H4 (cell line): Measurements from ENCODE around the gene TUBB4B. TPM values are rescaled to one million over a fixed set of nuclear protein-coding genes. Genes with fewer than 3 reads are reported as not detected.
A peak's percentile ranks its signal among the peaks of the same experiment; 100 is the strongest.

Experiments
- DNase-seq: peaks from one replicate; pipeline ENCODE4 v3.0.0-alpha.2; 2015; ENCODE audit warnings: low spot score
- total RNA-seq: library from RNA; depleted of rRNA; stranded (reverse); fragments of >200 nt; shearing (Covaris generic); gene quantifications from 2 replicates; pipeline ENCODE4 v1.2.3, GENCODE V29; 2014

The TUBB4B gene
- total RNA-seq, 1 experiment from 2014 or later = 180 TPM

DNA sequence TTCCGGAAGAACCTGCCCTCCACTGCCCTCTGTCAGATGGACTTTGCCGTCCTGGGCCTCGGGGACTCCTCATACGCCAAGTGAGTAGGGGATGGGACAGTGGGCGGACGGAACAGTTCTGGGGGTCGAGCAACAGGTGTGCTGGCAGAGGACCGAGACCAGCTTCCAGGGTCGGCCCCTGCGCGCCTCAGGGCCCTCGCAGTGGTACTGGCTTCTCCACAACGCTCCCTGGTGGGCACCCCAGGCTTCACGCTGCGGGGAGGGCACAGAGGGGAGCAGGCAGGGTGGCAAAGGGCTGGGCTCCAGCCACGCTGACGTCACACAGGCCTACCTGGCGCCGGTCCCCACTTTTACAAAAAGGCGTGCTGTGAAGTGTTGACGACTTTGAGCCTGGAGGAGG lies 28.6 kb upstream of the TUBB4B start:
- DNase-seq = no peak

DNA sequence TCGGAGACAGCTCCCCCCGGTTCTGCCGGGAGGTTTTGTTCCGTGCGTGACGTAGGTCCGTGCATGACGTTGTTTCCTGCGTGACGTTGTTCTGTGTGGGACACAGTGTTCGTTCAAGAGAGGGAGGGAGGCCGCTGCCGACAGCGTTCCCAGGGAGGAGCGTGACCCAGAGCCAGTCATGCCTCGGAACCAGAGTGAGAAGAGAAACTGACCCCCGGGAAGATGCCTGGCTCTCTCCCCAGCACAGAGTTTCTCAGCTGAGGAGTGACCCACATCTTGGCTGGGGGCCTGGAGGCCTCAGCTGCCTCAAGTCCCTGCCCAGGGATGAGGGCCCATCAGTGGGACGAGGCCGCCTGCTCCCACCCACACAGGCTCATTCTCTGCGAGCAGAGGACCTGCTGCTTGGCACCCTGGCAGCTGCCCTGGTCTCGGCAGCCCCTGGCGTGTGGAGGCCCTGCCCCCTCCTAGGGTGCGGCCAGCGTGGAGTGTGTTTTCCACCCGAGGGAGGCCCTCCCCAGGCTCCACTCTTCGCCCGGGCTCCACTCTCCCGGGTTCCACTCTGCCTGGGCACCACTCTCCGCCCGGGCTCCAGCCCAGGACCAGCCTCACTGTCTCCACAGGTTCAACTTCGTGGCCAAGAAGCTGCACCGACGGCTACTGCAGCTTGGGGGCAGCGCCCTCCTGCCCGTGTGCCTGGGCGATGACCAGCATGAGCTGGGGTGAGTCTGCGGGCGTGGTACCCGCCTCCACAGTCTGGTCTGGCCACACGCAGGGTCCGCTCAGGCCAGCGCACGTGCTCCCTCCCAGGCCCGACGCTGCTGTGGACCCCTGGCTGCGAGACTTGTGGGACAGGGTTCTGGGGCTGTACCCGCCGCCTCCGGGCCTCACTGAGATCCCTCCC lies 27.7 kb upstream of the TUBB4B start:
- no peak for DNase-seq

DNA sequence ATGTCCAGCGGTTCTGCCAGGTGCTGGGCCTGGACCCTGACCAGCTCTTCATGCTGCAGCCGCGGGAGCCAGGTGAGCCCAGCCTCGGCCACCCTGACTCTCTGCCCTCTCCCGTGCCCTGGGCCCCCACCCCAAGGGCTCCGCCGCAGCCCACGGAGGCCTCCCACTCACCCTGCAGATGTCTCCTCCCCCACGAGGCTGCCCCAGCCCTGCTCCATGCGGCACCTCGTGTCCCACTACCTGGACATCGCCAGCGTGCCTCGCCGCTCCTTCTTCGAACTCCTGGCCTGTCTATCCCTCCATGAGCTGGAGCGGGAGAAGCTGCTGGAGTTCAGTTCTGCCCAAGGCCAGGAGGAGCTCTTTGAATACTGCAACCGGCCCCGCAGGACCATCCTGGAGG lies 26.5 kb upstream of the TUBB4B start:
- DNase-seq = no peak

DNA sequence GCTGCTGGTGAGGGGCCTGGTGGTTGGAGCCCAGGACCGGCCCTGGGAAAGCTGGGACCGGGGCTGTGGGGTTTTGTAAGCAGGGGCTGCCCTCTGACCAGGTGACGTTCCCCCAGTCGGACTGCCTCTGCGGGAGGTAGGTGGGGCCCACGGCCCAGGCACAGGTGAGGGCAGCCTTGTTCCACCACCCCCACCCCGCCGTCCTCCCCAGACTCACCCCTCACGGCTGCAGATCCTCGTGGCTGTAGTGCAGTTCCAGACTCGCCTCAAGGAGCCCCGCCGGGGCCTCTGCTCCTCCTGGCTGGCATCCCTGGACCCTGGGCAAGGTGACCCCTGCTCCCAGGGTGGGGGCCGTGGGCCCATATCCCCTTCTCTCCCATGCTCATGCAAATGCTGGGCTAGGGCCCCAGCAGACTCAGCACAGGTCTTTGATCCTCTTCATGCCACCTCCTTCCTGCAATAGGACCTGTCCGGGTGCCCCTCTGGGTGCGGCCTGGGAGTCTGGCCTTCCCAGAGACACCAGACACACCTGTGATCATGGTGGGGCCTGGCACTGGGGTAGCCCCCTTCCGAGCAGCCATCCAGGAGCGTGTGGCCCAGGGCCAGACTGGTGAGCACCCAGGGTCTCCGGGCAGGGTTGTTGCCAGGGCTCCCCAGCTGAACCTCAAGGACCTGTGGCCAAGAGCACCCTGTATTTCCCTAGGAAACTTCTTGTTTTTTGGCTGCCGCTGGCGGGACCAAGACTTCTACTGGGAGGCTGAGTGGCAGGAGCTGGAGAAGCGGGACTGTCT lies 25.7 kb upstream of the TUBB4B start:
- no peak for DNase-seq

DNA sequence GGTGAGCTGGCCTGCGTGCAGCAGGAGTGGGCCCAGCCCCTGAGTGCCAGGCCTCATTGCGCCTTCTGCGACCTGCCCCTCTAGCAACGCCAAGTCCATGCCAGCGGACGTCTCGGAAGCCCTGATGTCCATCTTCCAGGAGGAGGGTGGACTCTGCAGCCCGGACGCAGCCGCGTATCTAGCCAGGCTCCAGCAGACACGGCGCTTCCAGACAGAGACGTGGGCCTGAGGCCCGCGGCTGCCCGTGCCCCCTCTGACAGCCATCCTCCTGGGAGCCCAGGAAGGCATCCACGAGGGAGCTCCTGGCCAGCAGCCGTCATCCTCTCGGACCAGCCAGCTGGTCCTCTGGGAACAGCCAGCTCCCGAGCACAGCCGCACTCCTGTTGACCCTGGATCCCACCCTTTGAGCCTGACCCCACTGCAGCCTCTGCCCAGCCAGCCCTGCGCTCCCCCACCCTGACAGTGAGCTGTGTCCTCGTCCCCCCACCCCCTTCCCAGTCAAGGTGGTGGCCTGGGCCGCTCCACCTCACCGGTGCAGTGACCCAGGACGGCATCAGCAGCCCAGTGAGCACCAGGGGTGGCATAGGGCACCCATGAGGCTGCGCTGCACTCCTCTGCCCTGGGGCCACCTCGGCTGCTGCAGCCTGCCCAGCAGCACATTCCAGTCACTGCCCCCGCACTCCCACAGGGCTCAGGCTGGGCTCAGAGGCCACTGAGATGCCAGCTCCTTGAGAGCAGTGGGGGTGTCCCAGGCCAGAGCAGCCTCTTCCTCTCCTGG lies 24.7 kb upstream of the TUBB4B start:
- DNase-seq = no peak

DNA sequence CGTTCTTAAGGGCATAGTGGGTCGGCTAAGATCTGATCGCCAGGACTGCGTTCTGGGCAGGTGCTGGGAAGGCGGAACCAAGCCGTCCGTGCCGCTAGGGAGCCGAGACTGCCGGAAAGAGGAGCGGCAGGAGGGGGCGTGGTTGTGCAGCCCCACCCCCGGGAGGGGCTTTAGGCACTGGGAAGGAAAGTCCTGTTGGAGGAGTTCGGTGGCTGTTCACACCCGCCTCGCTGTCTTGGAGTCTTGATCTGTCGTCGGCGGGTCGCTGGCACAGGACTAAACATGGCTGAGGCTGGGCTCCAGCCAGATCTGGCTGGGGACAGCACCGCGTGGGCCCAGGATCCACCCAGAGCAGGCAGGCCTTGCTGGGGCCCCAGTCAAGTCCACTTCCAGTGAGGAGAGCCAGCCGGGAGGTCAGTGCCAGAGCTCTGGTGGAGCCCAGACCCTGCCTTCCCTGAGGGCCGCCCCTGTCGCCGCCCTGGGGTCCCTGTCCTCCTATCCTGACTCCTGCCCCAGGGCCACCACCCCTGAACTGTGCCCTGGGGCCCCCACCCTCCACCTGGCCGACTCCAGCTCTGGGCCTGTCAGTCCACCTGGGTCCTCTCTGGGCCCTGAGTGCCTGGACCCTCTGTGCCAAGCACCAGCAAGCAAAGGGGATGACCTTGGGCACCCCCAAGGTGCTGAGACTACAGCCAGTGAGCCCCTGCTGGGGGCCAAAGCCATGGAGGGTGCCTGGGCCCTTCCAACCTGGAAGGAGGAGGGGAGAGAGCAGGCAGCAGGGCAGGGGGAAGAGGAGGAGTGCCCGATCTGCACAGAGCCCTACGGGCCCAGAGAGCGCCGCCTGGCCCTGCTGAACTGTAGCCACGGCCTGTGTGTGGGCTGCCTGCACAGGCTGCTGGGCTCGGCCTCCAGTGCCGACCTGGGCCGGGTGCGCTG lies 23.5 kb upstream of the TUBB4B start:
- DNase-seq = no peak

DNA sequence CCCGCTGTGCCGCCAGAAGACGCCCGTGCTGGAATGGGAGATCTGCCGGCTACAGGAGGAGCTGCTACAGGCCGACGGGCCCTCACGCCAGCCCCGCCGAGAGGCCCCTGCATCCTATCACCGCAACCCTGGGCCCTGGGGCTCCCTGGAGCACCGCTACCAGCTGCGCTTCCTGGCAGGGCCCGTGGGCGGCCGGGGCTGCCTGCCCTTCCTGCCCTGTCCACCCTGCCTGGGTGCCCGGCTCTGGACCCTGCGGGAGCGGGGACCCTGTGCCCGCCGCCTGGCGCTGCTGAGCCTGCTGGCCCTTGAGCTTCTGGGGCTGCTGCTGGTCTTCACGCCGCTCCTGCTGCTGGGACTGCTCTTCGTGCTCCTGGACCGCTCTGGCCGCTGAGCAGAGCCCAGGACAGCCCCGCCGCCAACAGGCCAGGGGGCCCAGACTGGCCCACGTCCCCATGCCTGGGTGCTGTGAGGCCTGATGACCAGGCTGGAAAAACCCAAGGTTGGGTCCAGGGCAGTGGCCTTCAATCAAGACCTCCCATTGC lies 22.8 kb upstream of the TUBB4B start:
- no peak for DNase-seq

DNA sequence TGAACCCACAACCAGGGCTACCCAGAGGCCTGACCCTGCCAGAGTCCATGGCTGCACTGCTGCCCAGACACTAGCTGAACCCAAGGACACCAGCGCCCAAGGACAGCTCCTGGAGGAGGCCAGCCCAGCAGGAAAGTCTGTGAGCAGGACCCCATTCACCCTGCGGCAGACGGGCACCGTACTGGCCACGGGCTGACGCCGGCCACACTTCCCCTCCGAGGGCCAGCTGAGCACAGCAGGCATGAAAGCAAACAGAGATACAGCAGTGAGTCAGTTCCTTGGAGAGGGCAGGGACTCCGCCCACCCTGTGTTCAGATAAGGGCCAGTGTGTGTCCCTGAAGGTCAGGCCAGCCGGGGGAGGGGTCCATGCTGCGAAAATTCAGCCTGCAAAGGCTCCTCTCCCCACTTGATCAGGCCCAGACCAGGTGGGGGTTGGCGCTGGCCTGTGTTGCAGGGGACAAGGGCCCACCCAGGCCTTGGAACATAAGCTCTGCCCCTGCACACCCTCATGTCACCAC lies 22.3 kb upstream of the TUBB4B start:
- DNase-seq = no peak

DNA sequence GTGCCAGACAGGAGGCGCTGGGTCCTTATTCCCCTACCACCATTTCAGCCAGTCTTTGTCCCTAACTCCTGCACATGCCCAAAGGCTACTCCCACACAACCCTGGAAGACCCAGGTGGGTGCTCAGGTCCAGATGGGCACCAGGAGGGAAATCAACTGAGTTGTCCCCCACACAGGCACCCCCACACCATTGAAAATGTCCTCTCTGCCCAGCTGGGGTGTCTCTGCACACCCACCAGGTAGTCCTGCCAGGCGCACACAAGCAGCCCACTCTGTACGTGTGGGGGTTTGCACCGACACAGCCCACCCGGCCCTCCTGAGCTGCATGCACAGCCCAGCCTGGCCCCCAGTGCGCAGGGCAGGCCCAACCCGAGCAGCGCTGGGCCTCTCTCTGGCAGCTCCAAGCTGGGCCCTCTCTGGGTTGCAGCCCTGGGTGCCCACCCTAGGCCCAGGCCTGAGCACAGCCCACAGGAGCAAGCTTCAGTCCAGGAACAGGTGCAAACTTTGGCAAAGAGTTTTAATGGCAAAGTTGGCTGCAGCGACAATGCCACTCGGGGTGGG lies 21.2 kb upstream of the TUBB4B start:
- DNase-seq = no peak

DNA sequence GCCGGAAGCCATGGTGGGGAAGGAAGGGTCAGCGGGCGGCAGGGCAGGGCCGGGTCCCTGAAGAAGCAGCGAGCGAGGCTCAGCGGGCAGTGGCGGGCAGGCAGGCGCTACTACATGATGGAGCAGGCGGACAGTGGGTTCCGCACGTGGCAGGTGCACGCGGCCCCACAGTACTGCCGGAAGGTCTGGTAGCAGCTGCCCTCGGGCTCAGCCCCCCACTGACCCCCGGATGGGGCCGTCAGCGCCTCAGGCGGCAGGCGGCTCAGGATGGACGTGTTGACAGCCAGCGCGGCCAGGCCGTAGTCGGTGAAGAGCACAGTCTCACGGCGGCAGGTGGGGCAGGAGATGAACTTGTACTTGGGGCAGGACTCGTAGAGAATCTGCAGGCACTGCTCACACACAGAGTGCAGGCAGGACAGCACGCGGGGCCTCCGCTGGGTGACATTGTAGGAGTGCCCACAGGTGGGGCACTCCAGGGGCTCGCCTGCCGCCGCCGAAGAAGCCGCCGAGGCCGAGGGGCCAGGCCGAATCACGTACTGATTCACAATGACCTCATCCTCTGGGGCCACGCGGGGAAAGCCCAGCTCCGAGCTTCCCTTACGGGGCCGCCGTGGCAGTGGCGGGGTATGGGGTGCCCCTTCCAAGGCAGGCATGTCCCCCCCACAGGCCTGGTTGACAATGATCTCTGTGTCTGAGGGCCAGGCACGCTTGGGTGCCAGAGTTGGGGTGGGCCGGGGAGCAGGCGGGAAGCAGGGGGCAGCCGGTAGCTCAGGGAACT lies 20.6 kb upstream of the TUBB4B start:
- DNase-seq = no peak

DNA sequence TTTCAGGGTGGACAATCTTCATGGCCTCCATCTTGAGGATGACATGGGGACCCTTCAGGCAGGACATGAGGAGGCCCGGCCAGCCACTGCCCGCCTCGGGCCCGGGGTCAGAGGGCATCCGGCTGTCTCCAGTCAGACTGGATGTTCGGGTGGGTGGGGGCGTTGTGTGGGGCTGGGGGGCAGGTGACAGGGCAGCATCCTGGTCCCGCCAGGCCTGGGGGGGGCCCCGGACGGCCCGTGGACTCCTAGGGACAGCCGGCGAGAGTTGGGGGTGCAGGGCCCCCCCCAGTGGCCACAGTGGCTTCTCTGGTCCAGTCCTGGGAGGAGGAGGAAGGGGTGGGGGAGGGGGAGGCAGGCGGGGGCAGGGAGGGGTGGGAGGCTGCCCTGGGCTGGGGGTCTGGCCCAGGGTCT lies 20.0 kb upstream of the TUBB4B start:
- no peak for DNase-seq

DNA sequence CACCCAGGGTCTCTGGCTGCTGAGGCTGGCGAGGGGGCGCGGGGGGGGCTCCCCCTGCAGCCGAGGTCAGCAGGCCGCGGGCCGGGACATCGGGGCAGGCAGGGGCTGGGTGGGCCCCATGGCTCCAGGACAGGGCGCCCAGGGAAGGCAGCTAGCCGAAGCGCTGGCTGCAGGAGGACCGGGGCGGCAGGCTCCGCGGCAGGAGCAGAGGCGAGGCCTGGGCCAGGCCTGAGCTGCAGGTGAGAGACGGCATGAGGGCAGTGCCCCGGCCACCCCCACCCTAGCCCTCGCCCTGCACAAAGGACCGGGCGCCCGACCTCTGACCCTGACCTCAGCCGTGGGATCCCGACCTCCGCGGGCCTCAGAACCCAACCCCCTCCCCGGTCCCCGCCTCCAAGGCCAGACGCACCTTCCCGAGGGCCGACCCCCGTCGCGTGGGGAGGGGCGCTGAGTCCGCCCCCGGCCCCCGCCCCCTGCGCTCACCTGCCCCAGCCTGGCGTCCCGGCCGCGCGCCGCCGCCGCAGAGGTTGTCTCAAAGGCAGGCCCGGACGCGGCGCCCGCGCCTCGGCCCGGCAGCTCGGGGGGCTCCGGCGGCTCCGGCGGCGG lies 19.5 kb upstream of the TUBB4B start:
- DNase-seq = no peak

DNA sequence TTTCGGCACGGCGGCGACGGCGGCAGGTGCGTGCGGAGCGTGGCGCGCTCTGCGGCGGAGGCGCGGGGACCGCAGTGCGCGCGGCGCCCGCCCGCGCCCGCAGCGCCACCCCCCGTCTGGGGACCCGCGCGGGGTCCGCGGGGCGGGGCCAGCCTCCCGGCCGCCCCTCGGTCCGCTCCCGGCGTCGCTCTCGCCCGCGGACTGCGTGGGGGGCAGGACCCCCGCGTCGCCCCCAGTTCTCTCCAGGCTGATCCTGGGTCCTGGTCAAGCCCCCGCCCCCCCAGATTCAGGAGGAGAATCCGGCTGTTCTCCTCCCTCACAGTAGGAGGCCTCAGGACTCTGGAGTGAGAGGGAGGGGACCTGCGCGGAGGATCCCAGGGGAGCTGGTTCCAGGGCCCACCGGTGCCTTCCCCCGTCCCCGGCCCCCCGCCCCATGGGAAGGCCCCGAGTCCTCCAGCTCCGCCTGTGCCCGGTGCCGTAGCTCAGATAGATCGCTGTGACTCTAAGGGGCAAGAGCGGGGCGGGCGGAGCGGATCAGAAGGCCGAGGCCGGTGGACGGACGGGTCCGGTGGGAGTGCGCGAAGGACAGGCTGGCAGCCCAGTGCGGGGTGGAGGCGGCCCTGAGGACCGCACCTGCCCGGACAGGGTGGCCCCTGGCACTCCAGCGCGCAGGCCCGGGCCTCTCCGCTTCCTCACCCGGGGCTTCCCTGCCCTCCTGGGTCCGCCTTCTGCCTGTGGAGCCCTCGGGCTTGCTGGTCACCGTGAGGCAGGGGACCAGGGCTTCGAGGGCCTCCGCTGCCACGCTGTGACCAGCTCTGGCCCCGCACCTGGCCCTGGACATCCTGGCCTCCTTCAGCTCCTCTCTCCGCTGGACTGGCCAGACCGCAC lies 18.7 kb upstream of the TUBB4B start, which contains the start of gene RNF208:
RNF208 (minus strand) TSS at position 51 of the 888 bp plus-strand sequence. CDS start 1,028 bp downstream, outside the sequence.
- no peak for DNase-seq

DNA sequence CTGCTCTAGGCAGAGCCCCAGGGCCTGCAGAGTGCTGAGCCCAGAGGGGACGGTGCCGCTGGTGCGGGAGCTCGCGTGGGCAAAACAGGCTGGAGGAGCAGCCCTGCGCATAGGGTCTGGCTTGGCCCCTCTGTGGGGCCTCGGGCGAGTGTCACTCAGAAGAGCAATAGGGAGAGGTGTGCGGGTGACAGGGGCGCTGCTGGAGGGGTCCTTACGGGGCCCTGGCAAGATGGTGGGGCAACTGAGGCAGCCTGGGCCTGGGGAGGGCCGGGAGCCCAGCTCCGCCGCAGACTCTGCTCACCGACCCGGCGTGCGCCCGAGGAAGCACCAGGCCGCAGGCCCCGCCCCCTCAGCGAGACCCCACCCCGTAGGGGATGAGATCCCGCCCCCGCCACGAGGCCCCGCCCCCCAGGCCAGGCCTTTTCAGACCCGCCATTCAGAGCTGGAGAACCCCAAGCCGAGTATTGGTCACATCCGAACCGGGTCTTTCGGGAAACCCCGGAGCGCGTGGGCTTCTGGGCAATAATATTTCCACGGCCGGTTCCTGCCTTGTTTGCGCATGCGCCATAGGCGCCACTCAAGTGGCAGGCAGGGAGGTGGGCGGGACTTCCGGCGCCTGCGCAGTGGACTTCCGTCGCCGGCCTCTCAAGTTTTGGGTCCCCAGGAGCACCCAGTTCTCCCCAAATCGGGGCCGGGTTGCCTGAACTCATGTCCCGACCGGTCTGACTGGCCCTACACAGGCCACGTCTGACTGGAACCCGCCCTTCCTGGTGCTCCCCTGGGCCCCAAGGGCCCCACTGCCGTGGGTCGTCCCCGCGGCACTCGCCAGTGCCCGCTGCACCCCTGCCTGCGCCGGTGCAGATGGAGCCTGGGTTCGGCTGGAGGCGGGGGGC lies 17.8 kb upstream of the TUBB4B start:
- peak; percentile 95 for DNase-seq

DNA sequence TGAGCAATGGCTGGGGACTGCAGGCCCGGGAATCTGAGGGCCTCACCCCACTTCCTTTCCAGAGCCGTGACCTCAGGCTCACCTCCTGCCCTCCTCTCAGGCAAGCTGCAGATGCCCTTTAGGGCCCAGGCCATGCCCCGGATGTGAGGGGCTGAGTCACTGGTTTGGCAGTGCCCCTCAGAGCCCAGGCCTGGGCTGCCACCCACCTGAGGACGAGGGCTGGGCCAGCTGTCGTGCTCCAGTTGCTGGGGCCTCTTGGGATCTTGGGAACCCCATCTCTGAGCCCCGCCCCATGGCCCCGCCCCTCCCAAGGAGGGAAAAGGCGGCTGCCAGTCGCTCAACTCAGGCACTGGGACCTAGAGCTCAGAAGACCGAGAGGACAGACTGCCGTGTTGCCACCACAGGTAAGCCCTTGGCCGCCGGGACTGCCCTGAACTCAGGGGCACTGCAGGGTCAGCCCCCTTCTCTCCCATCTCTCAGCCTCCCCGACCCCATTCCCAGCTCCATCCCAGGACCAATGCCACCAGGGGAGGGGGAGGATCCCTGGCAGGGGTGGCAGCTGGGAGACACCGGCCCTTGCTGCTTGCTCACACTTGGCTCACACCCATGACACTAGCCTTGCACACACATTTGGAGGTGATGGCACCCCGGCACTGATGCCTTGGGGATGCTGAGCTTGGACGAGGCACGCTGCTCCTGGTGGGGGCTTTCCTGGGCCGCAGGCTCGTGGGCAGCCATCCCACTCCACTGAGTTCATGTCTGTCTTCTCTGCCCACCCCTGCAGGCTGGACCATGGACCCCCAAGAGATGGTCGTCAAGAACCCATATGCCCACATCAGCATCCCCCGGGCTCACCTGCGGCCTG lies 16.0 kb upstream of the TUBB4B start, which contains the start of gene CYSRT1:
CYSRT1 (plus strand) TSS at position 345 of the 865 bp plus-strand sequence; CDS start at position 793, 448 bp downstream.
- DNase-seq = no peak
